Smooth muscle cell (in vitro differentiated cells): ENCODE data around the gene MEGF6. TPM values are rescaled to one million over a fixed set of nuclear protein-coding genes. Genes with fewer than 3 reads are reported as not detected.

Experiments used
- DNase-seq: peaks from one replicate; lab custom pipeline; 2025; ENCODE audit not compliant: unreplicated experiment; lab: John Stamatoyannopoulos, UW
- H2AFZ ChIP-seq: fragments of 200-600 bp; sonication (generic); 2 replicates; pipeline ENCODE4 v1.6.0; 2016; ENCODE audit warnings: antibody characterized with exemption, low read depth, mild to moderate bottlenecking
- H3F3A ChIP-seq: fragments of 200-600 bp; sonication (generic); 2 replicates; pipeline ENCODE4 v1.6.0; 2017; ENCODE audit warnings: antibody characterized with exemption, low read depth
- H3K27ac ChIP-seq: fragments of 200-600 bp; sonication (generic); 2 replicates; pipeline ENCODE4 v1.5.1; 2016; ENCODE audit warnings: low read depth, mild to moderate bottlenecking
- H3K27me3 ChIP-seq: fragments of 200-600 bp; sonication (generic); 2 replicates; pipeline ENCODE4 v1.6.1; 2016; ENCODE audit warnings: low read depth, mild to moderate bottlenecking
- H3K36me3 ChIP-seq: fragments of 200-600 bp; sonication (generic); 2 replicates; pipeline ENCODE4 v1.5.1; 2016; ENCODE audit warnings: low read depth
- H3K4me1 ChIP-seq: fragments of 200-600 bp; sonication (generic); 2 replicates; pipeline ENCODE4 v1.5.1; 2016; ENCODE audit warnings: low read depth
- H3K4me2 ChIP-seq: fragments of 200-600 bp; sonication (generic); 2 replicates; pipeline ENCODE4 v1.6.0; 2016; ENCODE audit warnings: mild to moderate bottlenecking
- H3K4me3 ChIP-seq: fragments of 200-600 bp; sonication (generic); 2 replicates; pipeline ENCODE4 v1.5.1; 2016; ENCODE audit warnings: mild to moderate bottlenecking
- H3K79me2 ChIP-seq: fragments of 200-600 bp; sonication (generic); 2 replicates; pipeline ENCODE4 v1.6.0; 2016; ENCODE audit warnings: low read depth, mild to moderate bottlenecking
- H3K9ac ChIP-seq: fragments of 200-600 bp; sonication (generic); 2 replicates; pipeline ENCODE4 v1.6.0; 2016; ENCODE audit warnings: low read depth
- H3K9me3 ChIP-seq: fragments of 200-600 bp; sonication (generic); replicated peaks from 2 replicates; pipeline ENCODE4 v1.5.1; 2016; ENCODE audit warnings: low read depth
- H4K20me1 ChIP-seq: fragments of 200-600 bp; sonication (generic); 2 replicates; pipeline ENCODE4 v1.6.0; 2016; ENCODE audit warnings: low read depth
- WGBS: methylation state at CpG from one replicate; pipeline ENCODE4 v1.1.7; 2016; ENCODE audit warnings: low lambda C conversion rate; 5-methylcytosine and 5-hydroxymethylcytosine counted together
- polyA plus RNA-seq: library from polyadenylated mRNA; unstranded; fragments of >200 nt; fragmentation: Nextera tagmentation; extraction: Ambion mirVana; gene quantifications from 2 replicates; pipeline ENCODE4 v1.2.1, GENCODE V29; 2016
- total RNA-seq: library from RNA; depleted of rRNA; stranded (reverse); fragments of >200 nt; gene quantifications from 2 replicates; pipeline ENCODE4 v1.2.3, GENCODE V29; 2014
- TF ChIP-seq, protein P1 (sequence below): fragments of 200-600 bp; sonication (generic); IDR thresholded peaks from 2 replicates; pipeline ENCODE4 v1.5.1; 2017; ENCODE audit warnings: borderline replicate concordance, mild to moderate bottlenecking, antibody characterized with exemption; ENCODE audit not compliant: insufficient read depth, poor library complexity, severe bottlenecking

MEGF6 gene
- total and polyA plus RNA-seq, 2 experiments from 2014 or later, result 6.5 to 12.8 TPM

DNA sequence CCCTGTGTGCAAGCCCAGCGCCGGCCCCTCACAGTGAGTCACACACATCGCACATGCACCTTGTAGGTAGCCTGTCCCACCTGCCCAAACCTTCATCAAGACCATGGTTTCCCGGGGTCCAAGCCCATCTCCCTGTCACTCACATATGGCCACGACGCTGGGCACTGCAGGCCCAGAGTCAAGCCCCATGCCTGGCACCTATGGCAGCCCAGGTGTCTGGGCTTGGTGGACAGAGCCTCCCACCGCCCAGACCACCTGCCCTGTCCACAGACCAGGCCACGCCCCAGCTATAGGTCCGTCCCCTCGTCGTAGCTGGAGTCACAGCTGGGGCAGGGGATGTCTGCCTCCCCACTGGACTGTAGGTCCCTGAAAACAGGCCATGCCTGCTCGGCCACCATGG, 48.2 kb downstream of the MEGF6 start:
- TF ChIP-seq, protein P1, sequence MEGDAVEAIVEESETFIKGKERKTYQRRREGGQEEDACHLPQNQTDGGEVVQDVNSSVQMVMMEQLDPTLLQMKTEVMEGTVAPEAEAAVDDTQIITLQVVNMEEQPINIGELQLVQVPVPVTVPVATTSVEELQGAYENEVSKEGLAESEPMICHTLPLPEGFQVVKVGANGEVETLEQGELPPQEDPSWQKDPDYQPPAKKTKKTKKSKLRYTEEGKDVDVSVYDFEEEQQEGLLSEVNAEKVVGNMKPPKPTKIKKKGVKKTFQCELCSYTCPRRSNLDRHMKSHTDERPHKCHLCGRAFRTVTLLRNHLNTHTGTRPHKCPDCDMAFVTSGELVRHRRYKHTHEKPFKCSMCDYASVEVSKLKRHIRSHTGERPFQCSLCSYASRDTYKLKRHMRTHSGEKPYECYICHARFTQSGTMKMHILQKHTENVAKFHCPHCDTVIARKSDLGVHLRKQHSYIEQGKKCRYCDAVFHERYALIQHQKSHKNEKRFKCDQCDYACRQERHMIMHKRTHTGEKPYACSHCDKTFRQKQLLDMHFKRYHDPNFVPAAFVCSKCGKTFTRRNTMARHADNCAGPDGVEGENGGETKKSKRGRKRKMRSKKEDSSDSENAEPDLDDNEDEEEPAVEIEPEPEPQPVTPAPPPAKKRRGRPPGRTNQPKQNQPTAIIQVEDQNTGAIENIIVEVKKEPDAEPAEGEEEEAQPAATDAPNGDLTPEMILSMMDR, result no peak
- Histone ChIP-seq H3F3A (no peaks in the 10 kb centered on the region), H3K9ac (no peak overlapping the region), H3K4me1 (no peaks in the 10 kb centered on the region), H3K4me3 (no peak overlapping the region), H3K27me3 (no peaks in the 10 kb centered on the region), H3K79me2 (no peaks in the 10 kb centered on the region), H3K27ac (no peak overlapping the region), H2AFZ (no peak overlapping the region), H3K36me3 (no peaks in the 10 kb centered on the region), H3K9me3 (no peaks in the 10 kb centered on the region), H4K20me1 (no peaks in the 10 kb centered on the region), H3K4me2 (no peak overlapping the region)
- 92% methylated on average over 12 of the region's 12 CpGs for WGBS
- DNase-seq, result no peak

DNA sequence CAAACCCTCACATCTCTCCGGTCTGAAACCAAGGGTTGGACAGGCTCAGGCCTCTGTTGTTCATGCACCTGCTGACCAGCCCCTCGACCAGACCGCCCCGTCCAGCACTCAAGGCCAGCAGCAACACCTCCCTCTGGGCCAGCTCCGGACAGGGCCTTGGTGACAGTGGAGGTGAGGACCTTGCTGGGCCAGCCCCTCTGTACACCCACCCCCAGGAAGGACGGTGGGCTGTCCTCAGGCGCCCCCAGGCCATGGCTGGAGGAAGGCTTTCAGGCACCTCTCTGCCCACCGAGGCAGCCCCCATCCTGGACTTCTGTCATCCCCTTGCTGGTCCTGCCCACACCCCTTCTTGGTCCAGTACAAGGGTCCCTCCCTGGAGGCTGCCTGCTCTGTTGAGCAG, 48.6 kb downstream of the MEGF6 start:
- TF ChIP-seq, protein P1, result no peak
- 90% methylated on average over 8 of the region's 8 CpGs for WGBS
- Histone ChIP-seq H3K4me2 (no peak overlapping the region), H3F3A (no peaks in the 10 kb centered on the region), H3K9ac (no peak overlapping the region), H3K4me1 (no peaks in the 10 kb centered on the region), H4K20me1 (no peaks in the 10 kb centered on the region), H3K79me2 (no peaks in the 10 kb centered on the region), H3K27ac (no peak overlapping the region), H3K36me3 (no peaks in the 10 kb centered on the region), H3K27me3 (no peaks in the 10 kb centered on the region), H2AFZ (no peak overlapping the region), H3K9me3 (no peaks in the 10 kb centered on the region), H3K4me3 (no peak overlapping the region)
- DNase-seq, result no peak

DNA sequence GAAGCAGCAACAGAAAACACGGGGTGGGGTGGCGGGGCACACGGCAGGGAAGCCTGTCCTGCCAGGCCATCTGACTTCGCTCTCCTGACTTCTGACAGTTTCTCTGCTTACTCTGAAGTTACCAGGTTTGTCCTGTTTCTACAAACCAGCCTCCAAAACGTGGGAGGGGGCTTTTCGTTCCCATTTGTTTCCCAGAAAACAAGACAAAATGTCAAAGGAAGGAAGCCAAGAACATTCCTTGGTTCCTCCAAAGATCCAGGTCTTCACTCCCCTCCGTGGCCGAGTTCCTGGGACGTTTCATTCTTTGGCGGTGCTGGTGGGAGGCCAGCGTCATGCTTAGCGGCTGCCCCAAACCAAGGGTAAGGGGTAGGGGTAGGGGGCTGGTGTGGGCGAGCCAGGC, 49.6 kb downstream of the MEGF6 start:
- DNase-seq, result no peak
- Histone ChIP-seq H3K27ac (no peak overlapping the region), H3K4me3 (no peak overlapping the region), H3K79me2 (no peaks in the 10 kb centered on the region), H3K9me3 (no peaks in the 10 kb centered on the region), H2AFZ (no peak overlapping the region), H3K4me1 (no peaks in the 10 kb centered on the region), H3F3A (no peaks in the 10 kb centered on the region), H3K4me2 (no peak overlapping the region), H3K9ac (no peak overlapping the region), H3K36me3 (no peaks in the 10 kb centered on the region), H3K27me3 (no peaks in the 10 kb centered on the region), H4K20me1 (no peaks in the 10 kb centered on the region)
- TF ChIP-seq, protein P1, result no peak
- 77% methylated on average over 13 of the region's 13 CpGs for WGBS

DNA sequence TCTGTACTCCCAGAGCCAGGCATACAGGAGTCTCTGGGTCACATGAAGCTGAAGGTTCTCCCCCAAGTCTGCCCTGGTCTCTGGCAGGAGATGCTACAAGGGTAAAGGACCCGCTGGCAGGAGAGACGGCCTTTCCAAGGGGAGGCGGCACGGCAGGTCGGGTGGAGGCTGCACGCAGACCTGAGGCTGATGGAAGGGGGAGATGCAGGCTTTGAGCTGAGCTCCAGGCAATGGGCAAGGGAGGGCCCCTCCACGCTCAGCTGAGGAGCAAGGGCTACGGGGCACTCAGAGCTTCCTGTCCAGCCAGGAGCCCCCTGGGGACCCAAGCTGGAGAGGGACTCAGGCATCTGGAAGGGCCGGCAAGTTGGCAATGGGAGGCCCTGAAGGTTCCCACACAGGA, 50.3 kb downstream of the MEGF6 start:
- TF ChIP-seq, protein P1, result no peak
- Histone ChIP-seq H3K4me1 (no peaks in the 10 kb centered on the region), H3K4me3 (no peak overlapping the region), H3K4me2 (no peak overlapping the region), H3K9me3 (no peaks in the 10 kb centered on the region), H3K36me3 (no peaks in the 10 kb centered on the region), H2AFZ (no peak overlapping the region), H3K27ac (no peak overlapping the region), H3K79me2 (no peaks in the 10 kb centered on the region), H3K27me3 (no peaks in the 10 kb centered on the region), H3K9ac (no peak overlapping the region), H3F3A (no peaks in the 10 kb centered on the region), H4K20me1 (no peaks in the 10 kb centered on the region)
- no peak for DNase-seq
- 98% methylated on average over 9 of the region's 9 CpGs for WGBS
